ENCODE data around the gene PRODH2. TPM values are rescaled to one million over a fixed set of nuclear protein-coding genes. Genes with fewer than 3 reads are reported as not detected.

The PRODH2 gene
- total RNA-seq, 2 donors from 2014 or later: not detected

DNA sequence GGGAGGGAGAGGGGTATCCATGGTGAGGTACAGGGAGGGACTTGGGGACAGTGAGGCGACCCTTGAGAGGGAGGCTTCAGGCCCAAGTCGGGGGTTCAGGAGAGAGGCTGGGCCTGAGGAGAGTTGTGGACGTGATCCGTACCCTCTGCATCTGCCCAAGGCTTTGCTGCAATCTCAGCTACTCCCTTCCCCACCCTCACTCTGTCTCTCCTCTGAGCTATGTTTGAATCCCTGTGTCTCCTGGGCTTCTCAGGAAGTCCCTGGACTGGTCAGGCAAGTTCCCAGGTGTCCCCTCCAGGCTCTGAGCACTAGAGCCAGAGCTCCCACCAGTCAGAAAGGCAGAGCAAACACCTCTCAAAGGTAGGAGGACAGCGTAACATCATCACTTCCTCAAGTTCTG is 62.5 kb downstream of the PRODH2 start:
- no peak overlapping the region for H3K27ac ChIP-seq
- no peak overlapping the region for H3K4me3 ChIP-seq
- DNase-seq (ENCODE audit: low spot score): no peak
- H3K36me3 ChIP-seq: peaks cover 0 to 17% of the 10 kb centered on the region in 2 donors
- TF ChIP-seq POLR2A (IDR thresholded peaks at IDR 0.05): no peak
- no peak for TF ChIP-seq CTCF (IDR thresholded peaks at IDR 0.05)
- intact Hi-C loops (cut with DNase I): loop anchor here (10.0 kb wide), 1 partner anchor 305 kb away; the partner anchor contains the start of genes THAP8 and WDR62
- WGBS: 72% methylated on average over 5 of the region's 5 CpGs
- peaks cover 13% of the 10 kb centered on the region for H3K4me1 ChIP-seq (replicated peaks)
- H3K9me3 ChIP-seq: no peaks in the 10 kb centered on the region
- H3K27me3 ChIP-seq (replicated peaks; ENCODE audit: insufficient read depth): no peaks in the 10 kb centered on the region

Other genes with a start within 250 kb of the PRODH2 start
- gene ATP4A, start 249.2 kb downstream of the PRODH2 start, total RNA-seq: 1 to 10 TPM in 1 of 2 donors, not detected in 1; 1.9 TPM
- not detected for gene PMIS2, start 226.7 kb downstream of the PRODH2 start, total RNA-seq
- gene HAUS5, start 200.1 kb downstream of the PRODH2 start, total RNA-seq: 10 to 100 TPM; 10.0 to 17.5 TPM
- 100 to 1,000 TPM in 1 of 2 donors, 10 to 100 TPM in 1; 81.4 to 114 TPM for gene RBM42, start 183.8 kb downstream of the PRODH2 start, total RNA-seq
- 1 to 10 TPM; 1.2 to 6.6 TPM for gene ETV2, start 171.1 kb downstream of the PRODH2 start, total RNA-seq
- gene COX6B1, start 164.5 kb downstream of the PRODH2 start, total RNA-seq: 100 to 1,000 TPM; 334 to 665 TPM
- gene UPK1A, start 146.3 kb downstream of the PRODH2 start, total RNA-seq: 1 to 10 TPM; 3.8 to 5.5 TPM
- gene ZBTB32, start 108.3 kb downstream of the PRODH2 start, total RNA-seq: 1 to 10 TPM in 1 of 2 donors, not detected in 1; 3.1 TPM
- 10 to 100 TPM; 32.3 to 89.5 TPM for gene KMT2B, start 94.8 kb downstream of the PRODH2 start, total RNA-seq
- 10 to 100 TPM in 1 of 2 donors, 1 to 10 TPM in 1; 9.4 to 16.1 TPM for gene IGFLR1, start 70.4 kb downstream of the PRODH2 start, total RNA-seq
- 10 to 100 TPM; 14.6 to 45.0 TPM for gene U2AF1L4, start 67.4 kb downstream of the PRODH2 start, total RNA-seq
- gene PSENEN, start 67.2 kb downstream of the PRODH2 start, total RNA-seq: 10 to 100 TPM; 39.9 to 65.2 TPM
- gene LIN37, start 64.3 kb downstream of the PRODH2 start, total RNA-seq: 10 to 100 TPM in 1 of 2 donors, 1 to 10 TPM in 1; 4.2 to 13.0 TPM
- 10 to 100 TPM; 32.2 to 78.5 TPM for gene HSPB6, start 55.8 kb downstream of the PRODH2 start, total RNA-seq
- 10 to 100 TPM; 13.6 to 19.2 TPM for gene PROSER3, start 54.7 kb downstream of the PRODH2 start, total RNA-seq
- 10 to 100 TPM; 13.2 to 38.1 TPM for gene ARHGAP33, start 37.3 kb downstream of the PRODH2 start, total RNA-seq
- under 1 TPM in 1 of 2 donors, not detected in 1; 0.23 TPM for gene NPHS1, start 39.7 kb upstream of the PRODH2 start, total RNA-seq
- 1 to 10 TPM in 1 of 2 donors, not detected in 1; 1.2 TPM for gene KIRREL2, start 44.1 kb upstream of the PRODH2 start, total RNA-seq
- gene APLP1, start 55.7 kb upstream of the PRODH2 start, total RNA-seq: 10 to 100 TPM in 1 of 2 donors, 1 to 10 TPM in 1; 3.6 to 38.0 TPM
- gene NFKBID, start 87.7 kb upstream of the PRODH2 start, total RNA-seq: 10 to 100 TPM in 1 of 2 donors, 1 to 10 TPM in 1; 5.6 to 10.8 TPM
- 1 to 10 TPM in 1 of 2 donors, not detected in 1; 4.9 TPM for gene HCST, start 89.7 kb upstream of the PRODH2 start, total RNA-seq
- gene TYROBP, start 95.5 kb upstream of the PRODH2 start, total RNA-seq: 10 to 100 TPM; 30.6 to 60.7 TPM
- gene LRFN3, start 123.5 kb upstream of the PRODH2 start, total RNA-seq: 10 to 100 TPM; 21.7 to 32.3 TPM
- 10 to 100 TPM; 32.4 to 75.1 TPM for gene SDHAF1, start 182.3 kb upstream of the PRODH2 start, total RNA-seq
- gene SYNE4, start 196.0 kb upstream of the PRODH2 start, total RNA-seq: 10 to 100 TPM; 14.2 to 41.1 TPM
- gene ALKBH6, start 201.4 kb upstream of the PRODH2 start, total RNA-seq: 10 to 100 TPM; 42.0 to 49.0 TPM
- 10 to 100 TPM in 1 of 2 donors, 1 to 10 TPM in 1; 7.4 to 31.2 TPM for gene CLIP3, start 220.0 kb upstream of the PRODH2 start, total RNA-seq
- 10 to 100 TPM; 12.0 to 21.9 TPM for gene THAP8, start 241.4 kb upstream of the PRODH2 start, total RNA-seq
- gene WDR62, start 242.1 kb upstream of the PRODH2 start, total RNA-seq: 10 to 100 TPM in 1 of 2 donors, under 1 TPM in 1; 0.64 to 28.6 TPM

Measured in prostate gland (tissue), 2 donors.